Tibial artery (tissue), 4 donors: ENCODE data around the gene SLC46A1.
A peak's percentile ranks its signal among the peaks of the same experiment; 100 is the strongest.

Source experiments
- DNase-seq, 2 donors: peaks; one replicate each; pipeline ENCODE4 v3.0.0-alpha.2; 2019
- H3K27ac ChIP-seq, 2 donors: fragments of 200-600 bp; sonication (generic) in 1 of 2; 1 replicate in 1 of 2; 2 replicates in 1 of 2; pipeline ENCODE4 v1.5.1; 2018 to 2019; ENCODE audit warnings: mild to moderate bottlenecking in 1 of 2
- H3K27me3 ChIP-seq, 2 donors: fragments of 200-600 bp; sonication (generic) in 1 of 2; one replicate each; pipeline versions ENCODE4 v1.5.1 to v1.6.0; 2016 to 2019
- H3K36me3 ChIP-seq, 3 donors: fragments of 200-600 bp; sonication (generic) in 2 of 3; one replicate each; pipeline ENCODE4 v1.5.1; 2016 to 2019; ENCODE audit warnings: mild to moderate bottlenecking in 2 of 3
- H3K4me1 ChIP-seq, 4 donors: fragments of 200-600 bp; sonication (generic) in 2 of 4; 1 replicate in 3 of 4; 2 replicates in 1 of 4; pipeline ENCODE4 v1.5.1; 2016 to 2019
- H3K4me3 ChIP-seq, 2 donors: fragments of 200-600 bp; sonication (generic) in 1 of 2; 1 replicate in 1 of 2; 2 replicates in 1 of 2; pipeline ENCODE4 v1.5.1; 2018 to 2019; ENCODE audit warnings: mild to moderate bottlenecking in 2 of 2
- H3K9me3 ChIP-seq, 3 donors: fragments of 200-600 bp; sonication (generic) in 1 of 3; one replicate each; pipeline ENCODE4 v1.5.1; 2016 to 2019
- CTCF ChIP-seq, 2 experiments: fragments of 200-600 bp in 1 of 2; fragments of 450-650 bp in 1 of 2; IDR thresholded peaks; one replicate each; pipeline ENCODE4 v1.5.1; 2017 to 2019; ENCODE audit warnings: antibody characterized with exemption in 2 of 2, mild to moderate bottlenecking in 1 of 2, moderate library complexity in 1 of 2
- intact Hi-C: fragments of 100-400 bp; cut with DNase I; formaldehyde crosslinking; loops from one replicate; pipeline ENCODE4 v1.15.0; 2023; ENCODE audit warnings: low total_unique reads

Gene SLC46A1

DNA sequence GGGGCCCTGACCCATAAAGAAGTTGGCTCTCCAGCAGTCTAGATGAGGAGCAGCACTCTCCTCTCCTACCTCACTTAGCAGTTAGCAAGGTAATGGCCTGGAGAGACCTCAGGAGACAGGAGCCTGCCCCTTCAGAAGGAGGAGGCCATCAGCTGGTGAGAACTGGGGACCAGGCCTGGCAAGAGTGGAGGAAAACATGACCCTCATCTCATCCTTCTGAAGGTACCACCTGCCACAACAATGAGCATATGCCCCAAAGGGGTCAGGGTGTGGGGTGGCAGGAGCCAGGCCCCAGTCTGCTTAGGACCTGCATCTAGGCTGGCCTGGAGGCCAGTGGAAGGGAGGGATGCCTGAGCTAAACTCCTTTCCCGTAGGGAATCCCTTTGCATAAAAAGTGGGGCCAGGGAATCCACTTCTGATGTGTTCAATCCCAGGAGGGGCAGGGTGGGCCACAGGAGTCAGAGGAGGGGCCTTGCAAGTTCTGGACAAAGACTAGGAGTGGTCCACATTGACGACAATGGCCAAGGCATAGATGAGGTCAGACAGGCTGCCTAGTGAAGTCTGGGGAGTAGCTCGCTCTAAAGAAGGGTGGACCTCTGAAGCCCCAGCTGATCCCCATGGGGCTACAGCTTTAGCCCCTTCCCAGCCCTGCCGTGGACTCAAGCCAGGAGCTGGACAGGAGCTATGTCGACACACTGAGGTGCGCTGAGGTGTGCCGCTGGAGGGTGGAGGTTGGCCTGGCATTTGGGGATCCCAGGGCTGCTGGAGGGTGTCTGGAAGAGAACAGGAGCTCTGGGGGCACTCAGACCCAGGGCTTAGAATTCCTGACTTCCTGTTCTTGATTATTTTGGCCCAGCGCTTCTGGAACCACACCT is 42.0 kb downstream of the SLC46A1 start:
- DNase-seq: no peak
- no peak for TF ChIP-seq CTCF (IDR thresholded peaks at IDR 0.05)
- Histone ChIP-seq H3K9me3 (no peaks in the 10 kb centered on the region), H3K27ac (no peak overlapping the region), H3K36me3 (peaks cover 40 to 79% (median 58%) of the 10 kb centered on the region in 3 donors), H3K27me3 (no peaks in the 10 kb centered on the region), H3K4me1 (no peaks in the 10 kb centered on the region), H3K4me3 (no peak overlapping the region)
- intact Hi-C loops: no loop called here

- intact Hi-C loops: no loop called here
- peaks cover 40 to 80% (median 58%) of the 10 kb centered on the region in 3 donors for H3K36me3 ChIP-seq
Measured at GRCh38 chr17:28363186-28363585, 42.8 kb downstream of the SLC46A1 start.

GRCh38 chr17:28357901-28358197 is 48.2 kb downstream of the SLC46A1 start:
- DNase-seq: no peak
- TF ChIP-seq CTCF (IDR thresholded peaks at IDR 0.05): no peak
- Histone ChIP-seq H3K27me3 (no peaks in the 10 kb centered on the region), H3K4me3 (peak overlapping the region; percentile 69 to 87), H3K9me3 (no peaks in the 10 kb centered on the region), H3K4me1 (peaks cover 0 to 32% (median 25%) of the 10 kb centered on the region in 4 donors), H3K36me3 (peaks cover 53 to 67% (median 58%) of the 10 kb centered on the region in 3 donors), H3K27ac (peak overlapping the region; percentile 82 to 93)
- intact Hi-C loops: no loop called here

More at GRCh38 chr17:28363186-28363585, 42.8 kb downstream of the SLC46A1 start:
- Histone ChIP-seq H3K27me3 (no peaks in the 10 kb centered on the region), H3K4me3 (no peak overlapping the region), H3K4me1 (peaks cover 0 to 8% (median 6%) of the 10 kb centered on the region in 4 donors), H3K9me3 (no peaks in the 10 kb centered on the region), H3K27ac (no peak overlapping the region)
- no peak for DNase-seq
- no peak for TF ChIP-seq CTCF (IDR thresholded peaks at IDR 0.05)

DNA sequence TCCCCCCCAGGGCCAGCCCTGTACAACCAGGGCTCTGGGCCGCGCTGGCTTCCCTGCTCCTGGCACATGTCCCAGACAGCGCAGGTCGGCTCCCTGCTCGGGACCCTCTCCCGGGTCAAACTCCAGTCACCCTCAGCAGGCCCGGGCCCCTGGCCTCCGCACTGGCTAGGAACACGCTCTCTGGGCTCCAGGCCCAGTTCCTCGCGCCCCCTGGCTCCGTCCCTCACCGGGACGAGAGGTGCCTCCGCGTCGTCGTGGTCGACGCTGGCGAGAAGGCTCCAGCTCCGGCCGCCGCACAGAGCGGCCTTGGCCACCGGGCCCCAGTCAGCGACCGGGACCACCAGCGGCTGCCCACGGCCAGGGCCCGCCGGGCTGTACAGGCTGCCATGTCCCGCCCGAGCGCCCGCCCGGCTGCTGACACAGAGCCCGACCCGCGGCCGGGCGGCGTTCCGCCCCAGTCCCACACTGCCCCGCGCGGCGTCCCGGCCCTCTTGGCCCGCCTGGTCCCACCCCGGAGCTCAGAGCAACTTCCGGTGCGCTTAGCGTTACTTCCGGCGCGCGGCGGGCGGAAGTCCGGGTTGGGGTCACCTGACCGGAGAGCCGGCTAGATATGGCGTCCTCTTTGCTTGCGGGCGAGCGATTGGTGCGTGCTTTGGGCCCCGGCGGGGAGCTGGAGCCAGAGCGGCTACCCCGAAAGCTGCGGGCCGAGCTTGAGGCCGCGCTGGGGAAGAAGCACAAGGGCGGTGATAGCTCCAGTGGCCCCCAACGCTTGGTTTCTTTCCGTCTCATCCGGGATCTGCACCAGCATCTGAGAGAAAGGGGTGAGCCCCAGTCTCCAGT is 48.7 kb downstream of the SLC46A1 start, which contains the start of gene POLDIP2:
Gene POLDIP2, minus strand, starts transcription at position 467 of the 840 bp plus-strand sequence. Its CDS starts 79 bp downstream, at position 388.
- Histone ChIP-seq H3K27ac (peak within 1 kb of the TSS; percentile 82 to 93), H3K27me3 (no peaks in the 10 kb centered on the region), H3K36me3 (peaks cover 53 to 67% (median 58%) of the 10 kb centered on the region in 3 donors), H3K4me1 (peaks cover 0 to 32% (median 25%) of the 10 kb centered on the region in 4 donors), H3K4me3 (peak within 1 kb of the TSS; percentile 69 to 87), H3K9me3 (no peaks in the 10 kb centered on the region)
- TF ChIP-seq CTCF (IDR thresholded peaks at IDR 0.05): no peak
- intact Hi-C loops: no loop called here
- peak; percentile 91 to 97 for DNase-seq

DNA sequence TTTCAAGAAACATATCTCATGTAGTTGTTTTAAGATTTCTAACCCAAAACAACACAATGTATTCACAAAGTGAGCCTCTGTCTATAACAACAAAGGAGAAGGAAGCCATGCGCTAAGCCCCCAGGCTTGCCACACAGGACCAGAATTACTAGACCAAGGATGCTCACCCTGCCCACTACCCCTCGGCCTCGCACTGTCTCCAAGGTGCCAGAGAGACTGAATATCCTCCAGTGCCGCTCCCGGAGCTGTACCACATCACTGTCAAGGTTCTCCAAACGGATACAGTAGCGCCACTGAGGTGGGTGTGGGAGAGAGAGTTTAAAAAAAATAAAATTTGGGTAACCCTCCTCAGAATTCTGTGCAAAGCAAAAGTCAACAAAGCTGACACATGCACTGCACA is 55.7 kb downstream of the SLC46A1 start:
- DNase-seq: no peak
- H3K4me1 ChIP-seq: peaks cover 0 to 28% (median 16%) of the 10 kb centered on the region in 4 donors
- TF ChIP-seq CTCF (IDR thresholded peaks at IDR 0.05): no peak
- no peak overlapping the region for H3K4me3 ChIP-seq
- no peak overlapping the region for H3K27ac ChIP-seq
- intact Hi-C loops: no loop called here
- peaks cover 48 to 100% (median 96%) of the 10 kb centered on the region in 3 donors for H3K36me3 ChIP-seq
- no peaks in the 10 kb centered on the region for H3K9me3 ChIP-seq
- no peaks in the 10 kb centered on the region for H3K27me3 ChIP-seq
